Prostate gland (tissue), 2 donors: ENCODE results near the gene CST7. TPM values are rescaled to one million over a fixed set of nuclear protein-coding genes. Genes with fewer than 3 reads are reported as not detected.

Experiments used
- DNase-seq: peaks from one replicate; pipeline ENCODE4 v3.0.0-alpha.2; 2019; ENCODE audit warnings: low spot score
- H3K27ac ChIP-seq, 2 donors: fragments of 200-600 bp; sonication (generic); 2 replicates each; pipeline ENCODE4 v1.5.1; 2017 to 2019
- H3K27me3 ChIP-seq: fragments of 200-600 bp; sonication (generic); replicated peaks from 2 replicates; pipeline ENCODE4 v1.5.1; 2019; ENCODE audit not compliant: insufficient read depth
- H3K36me3 ChIP-seq, 2 donors: fragments of 200-600 bp; sonication (generic); 1 replicate in 1 of 2; 2 replicates in 1 of 2; pipeline versions ENCODE4 v1.5.1 to v1.8.1; 2017 to 2019
- H3K4me1 ChIP-seq: fragments of 200-600 bp; sonication (generic); replicated peaks from 2 replicates; pipeline ENCODE4 v1.5.1; 2019
- H3K4me3 ChIP-seq, 2 donors: fragments of 200-600 bp; sonication (generic); 2 replicates each; pipeline ENCODE4 v1.5.1; 2017 to 2019
- H3K9me3 ChIP-seq: fragments of 200-600 bp; sonication (generic); 2 replicates; pipeline ENCODE4 v1.5.1; 2017
- POLR2A ChIP-seq: fragments of 450-650 bp; IDR thresholded peaks from one replicate; pipeline ENCODE4 v1.6.1; 2016; ENCODE audit warnings: antibody characterized with exemption, mild to moderate bottlenecking
- POLR2AphosphoS5 ChIP-seq: sonication (generic); formaldehyde crosslinking; IDR thresholded peaks from one replicate; pipeline ENCODE4 v1.6.1; 2017; ENCODE audit warnings: antibody characterized with exemption
- WGBS: methylation state at CpG from one replicate; pipeline ENCODE4 v1.1.5; 2018; 5-methylcytosine and 5-hydroxymethylcytosine counted together
- intact Hi-C: fragments of 100-400 bp; cut with DNase I; formaldehyde crosslinking; loops from one replicate; pipeline ENCODE4 v1.14.2; 2022
- total RNA-seq, 2 donors: library from RNA; depleted of rRNA; stranded (reverse); fragments of >200 nt; gene quantifications; one replicate each; pipeline ENCODE4 v1.1.0, GENCODE V29; 2016
- TF ChIP-seq, protein P1 (sequence below), 4 experiments: fragments of 200-600 bp in 2 of 4; fragments of 450-650 bp in 2 of 4; sonication (generic) in 2 of 4; IDR thresholded peaks; 1 replicate in 3 of 4; 2 replicates in 1 of 4; pipeline ENCODE4 v1.5.1; 2016 to 2019; ENCODE audit warnings: antibody characterized with exemption in 4 of 4, mild to moderate bottlenecking in 2 of 4, moderate library complexity in 2 of 4

Gene CST7, protein sequence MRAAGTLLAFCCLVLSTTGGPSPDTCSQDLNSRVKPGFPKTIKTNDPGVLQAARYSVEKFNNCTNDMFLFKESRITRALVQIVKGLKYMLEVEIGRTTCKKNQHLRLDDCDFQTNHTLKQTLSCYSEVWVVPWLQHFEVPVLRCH
- total RNA-seq = 1 to 10 TPM; 1.2 to 3.6 TPM

- Histone ChIP-seq H3K4me1 (no peaks in the 10 kb centered on the region), H3K36me3 (no peaks in the 10 kb centered on the region), H3K27ac (no peak within 1 kb of the TSS), H3K4me3 (peak within 1 kb of the TSS in 1 of 2 donors; percentile 4), H3K9me3 (no peaks in the 10 kb centered on the region), H3K27me3 (no peaks in the 10 kb centered on the region)
- WGBS = 77% methylated on average over 15 of the region's 20 CpGs
- TF ChIP-seq POLR2AphosphoS5 = no peak
- TF ChIP-seq, protein P1, sequence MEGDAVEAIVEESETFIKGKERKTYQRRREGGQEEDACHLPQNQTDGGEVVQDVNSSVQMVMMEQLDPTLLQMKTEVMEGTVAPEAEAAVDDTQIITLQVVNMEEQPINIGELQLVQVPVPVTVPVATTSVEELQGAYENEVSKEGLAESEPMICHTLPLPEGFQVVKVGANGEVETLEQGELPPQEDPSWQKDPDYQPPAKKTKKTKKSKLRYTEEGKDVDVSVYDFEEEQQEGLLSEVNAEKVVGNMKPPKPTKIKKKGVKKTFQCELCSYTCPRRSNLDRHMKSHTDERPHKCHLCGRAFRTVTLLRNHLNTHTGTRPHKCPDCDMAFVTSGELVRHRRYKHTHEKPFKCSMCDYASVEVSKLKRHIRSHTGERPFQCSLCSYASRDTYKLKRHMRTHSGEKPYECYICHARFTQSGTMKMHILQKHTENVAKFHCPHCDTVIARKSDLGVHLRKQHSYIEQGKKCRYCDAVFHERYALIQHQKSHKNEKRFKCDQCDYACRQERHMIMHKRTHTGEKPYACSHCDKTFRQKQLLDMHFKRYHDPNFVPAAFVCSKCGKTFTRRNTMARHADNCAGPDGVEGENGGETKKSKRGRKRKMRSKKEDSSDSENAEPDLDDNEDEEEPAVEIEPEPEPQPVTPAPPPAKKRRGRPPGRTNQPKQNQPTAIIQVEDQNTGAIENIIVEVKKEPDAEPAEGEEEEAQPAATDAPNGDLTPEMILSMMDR (IDR thresholded peaks at IDR 0.05) = no peak
- TF ChIP-seq POLR2A = no peak
- intact Hi-C loops = no loop called here
- no peak for DNase-seq
Observed at GRCh38 chr20:24948939-24949679, at the start of gene CST7. CST7 (plus strand) TSS chr20:24949269; CDS start chr20:24949506, 237 bp downstream.

GRCh38 chr20:24906806-24907205 lies 42.3 kb upstream of the CST7 start:
- no peaks in the 10 kb centered on the region for H3K36me3 ChIP-seq
- H3K4me1 ChIP-seq = no peaks in the 10 kb centered on the region
- TF ChIP-seq, protein P1 (IDR thresholded peaks at IDR 0.05) = no peak
- TF ChIP-seq POLR2A (no peak), POLR2AphosphoS5 (no peak)
- intact Hi-C loops = no loop called here
- H3K9me3 ChIP-seq = no peaks in the 10 kb centered on the region
- H3K27me3 ChIP-seq = no peaks in the 10 kb centered on the region
- H3K27ac ChIP-seq = no peak overlapping the region
- H3K4me3 ChIP-seq = no peak overlapping the region
- WGBS = 86% methylated on average over 1 of the region's 1 CpG
- no peak for DNase-seq

GRCh38 chr20:24908642-24909041 lies 40.4 kb upstream of the CST7 start:
- H3K27me3 ChIP-seq = no peaks in the 10 kb centered on the region
- intact Hi-C loops = no loop called here
- H3K36me3 ChIP-seq = no peaks in the 10 kb centered on the region
- no peak for DNase-seq
- no peaks in the 10 kb centered on the region for H3K4me1 ChIP-seq
- no peak overlapping the region for H3K4me3 ChIP-seq
- no peak for TF ChIP-seq POLR2AphosphoS5
- TF ChIP-seq, protein P1 (IDR thresholded peaks at IDR 0.05) = no peak
- TF ChIP-seq POLR2A = no peak
- no peaks in the 10 kb centered on the region for H3K9me3 ChIP-seq
- H3K27ac ChIP-seq = no peak overlapping the region
- 96% methylated on average over 1 of the region's 1 CpG for WGBS

DNA sequence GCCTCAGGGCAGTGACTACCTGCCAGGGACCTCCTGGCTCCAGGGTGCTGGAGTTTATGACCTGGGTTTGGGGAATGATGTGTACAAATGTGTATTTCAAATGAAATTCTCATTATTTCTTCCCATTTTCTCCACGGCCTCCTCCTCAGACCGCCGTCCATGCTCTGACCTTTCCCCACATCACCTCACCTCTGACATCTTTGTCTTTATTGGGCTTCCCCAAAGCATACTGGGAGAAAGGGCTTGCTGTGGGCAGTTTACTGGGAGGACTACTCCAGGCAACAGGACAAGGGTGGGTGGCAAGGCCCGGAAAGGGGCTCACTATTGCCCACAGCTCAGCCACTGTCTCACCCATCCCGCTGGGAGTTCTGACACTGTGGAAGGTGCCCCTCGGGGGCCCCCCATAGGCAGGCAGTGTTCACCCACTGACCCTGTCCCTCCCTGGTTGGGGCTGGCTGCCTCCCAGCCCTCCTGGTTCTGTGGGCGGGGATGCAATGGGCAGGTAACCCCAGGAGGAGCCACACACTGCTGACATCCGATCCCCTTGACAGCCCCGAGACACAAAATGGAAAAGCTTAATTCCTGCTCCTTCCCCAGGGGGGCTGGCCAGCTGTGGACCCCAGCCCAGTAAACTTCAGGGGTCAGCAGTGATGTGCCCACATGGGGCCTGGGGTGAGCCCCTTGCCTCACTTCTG lies 39.8 kb upstream of the CST7 start:
- H3K4me3 ChIP-seq = no peak overlapping the region
- no peak for DNase-seq

More for the DNA sequence above, 39.8 kb upstream of the CST7 start:
- no peaks in the 10 kb centered on the region for H3K4me1 ChIP-seq
- intact Hi-C loops = no loop called here
- H3K27ac ChIP-seq = no peak overlapping the region
- no peaks in the 10 kb centered on the region for H3K36me3 ChIP-seq
- WGBS = 91% methylated on average over 9 of the region's 9 CpGs
- H3K9me3 ChIP-seq = no peaks in the 10 kb centered on the region
- no peaks in the 10 kb centered on the region for H3K27me3 ChIP-seq
- TF ChIP-seq, protein P1 (IDR thresholded peaks at IDR 0.05) = no peak
- TF ChIP-seq POLR2AphosphoS5 (no peak), POLR2A (no peak)
